Keratinocyte (primary cell): Measurements from ENCODE around the gene PTRH2. TPM values are rescaled to one million over a fixed set of nuclear protein-coding genes. Genes with fewer than 3 reads are reported as not detected.

Source experiments
- DNase-seq: peaks from one replicate; pipeline ENCODE4 v3.0.0-alpha.2; 2011; ENCODE audit warnings: low read depth, missing footprints, low spot score
- FAIRE-seq: peaks from 2 replicates; lab custom pipeline; 2011; peaks lifted over from hg19 to GRCh38; lab: Jason Lieb, UNC
- H2AFZ ChIP-seq: 2 replicates; pipeline ENCODE4 v1.6.0; 2012; ENCODE audit warnings: low read length, control low read depth, inconsistent platforms; ENCODE audit not compliant: control insufficient read depth
- H3K27ac ChIP-seq: 2 replicates; pipeline ENCODE4 v1.5.1; 2011; ENCODE audit warnings: low read length; ENCODE audit not compliant: control insufficient read depth, insufficient read depth
- H3K27me3 ChIP-seq: 3 replicates; pipeline ENCODE4 v1.6.0; 2011; ENCODE audit warnings: low read length; ENCODE audit not compliant: control insufficient read depth, insufficient read depth; ENCODE audit errors: extremely low read depth
- H3K36me3 ChIP-seq, 2 experiments: 2 replicates in 1 of 2; 3 replicates in 1 of 2; pipeline ENCODE4 v1.5.1; 2011; ENCODE audit warnings: low read length in 2 of 2, mild to moderate bottlenecking in 1 of 2; ENCODE audit not compliant: control insufficient read depth in 2 of 2, insufficient read depth in 2 of 2; ENCODE audit errors: extremely low read depth in 1 of 2
- H3K4me1 ChIP-seq: 3 replicates; pipeline ENCODE4 v1.5.1; 2011; ENCODE audit warnings: low read length; ENCODE audit not compliant: control insufficient read depth, insufficient read depth; ENCODE audit errors: extremely low read depth
- H3K4me2 ChIP-seq: 3 replicates; pipeline ENCODE4 v1.6.0; 2011; ENCODE audit warnings: low read depth, low read length; ENCODE audit not compliant: control insufficient read depth, insufficient read depth; ENCODE audit errors: extremely low read depth
- H3K4me3 ChIP-seq, 3 experiments: fragments of 200-600 bp in 1 of 3; sonication (generic) in 1 of 3; 2 replicates in 2 of 3; 3 replicates in 1 of 3; pipeline ENCODE4 v1.5.1; 2011 to 2016; ENCODE audit warnings: low read length in 3 of 3, mild to moderate bottlenecking in 3 of 3, control low read depth in 2 of 3, inconsistent platforms in 1 of 3, low read depth in 1 of 3, mixed read lengths in 1 of 3, mixed run types in 1 of 3, moderate library complexity in 1 of 3; ENCODE audit not compliant: control insufficient read depth in 2 of 3, insufficient read depth in 2 of 3; ENCODE audit errors: extremely low read depth in 1 of 3
- H3K79me2 ChIP-seq: 2 replicates; pipeline ENCODE4 v1.6.0; 2012; ENCODE audit warnings: low read length; ENCODE audit not compliant: control insufficient read depth, insufficient read depth
- H3K9ac ChIP-seq: 3 replicates; pipeline ENCODE4 v1.6.0; 2011; ENCODE audit warnings: low read length; ENCODE audit not compliant: control insufficient read depth, insufficient read depth; ENCODE audit errors: extremely low read depth
- H3K9me1 ChIP-seq: 3 replicates; pipeline ENCODE4 v1.6.0; 2011; ENCODE audit warnings: low read length; ENCODE audit not compliant: control insufficient read depth, insufficient read depth; ENCODE audit errors: extremely low read depth
- H3K9me3 ChIP-seq: 2 replicates; pipeline ENCODE4 v1.5.1; 2012; ENCODE audit warnings: low read depth, low read length; ENCODE audit not compliant: control insufficient read depth
- H4K20me1 ChIP-seq: 3 replicates; pipeline ENCODE4 v1.6.0; 2011; ENCODE audit warnings: low read length; ENCODE audit not compliant: control insufficient read depth, insufficient read depth; ENCODE audit errors: extremely low read depth
- EZH2 ChIP-seq: IDR thresholded peaks from one replicate; pipeline ENCODE4 v1.6.1; 2012; ENCODE audit warnings: inconsistent platforms, mild to moderate bottlenecking, low read length, moderate library complexity
- dilution Hi-C: fragments of 300-500 bp; cut with MboI; formaldehyde crosslinking; loops from one replicate; pipeline ENCODE4 v1.7.0; 2020; ENCODE audit warnings: low sequenced_read_pairs; ENCODE audit not compliant: extremely low pct_ligation_motif_present
- polyA plus RNA-seq, 5 experiments: library from polyadenylated mRNA; depleted of rRNA in 3 of 5; stranded (reverse) in 3 of 5; stranded (forward) in 1 of 5; unstranded in 1 of 5; fragments of >200 nt; gene quantifications; 1 replicate in 1 of 5; 2 replicates in 3 of 5; 3 replicates in 1 of 5; pipeline versions ENCODE4 v1.2.1 to v1.2.3, GENCODE V29; 2011 to 2012; ENCODE audit warnings: missing spikeins in 2 of 5, low read depth in 1 of 5, low replicate concordance in 1 of 5
- TF ChIP-seq, protein P1 (sequence below), 3 experiments: IDR thresholded peaks in 1 of 3; conservative IDR thresholded peaks in 1 of 3; optimal IDR thresholded peaks in 1 of 3; 2 replicates in 2 of 3; 3 replicates in 1 of 3; pipeline versions ENCODE3 to v1.5.1; 2011; ENCODE audit warnings: low read length in 3 of 3, mild to moderate bottlenecking in 3 of 3, moderate library complexity in 2 of 3, control low read depth in 1 of 3, inconsistent platforms in 1 of 3; ENCODE audit not compliant: insufficient read depth in 2 of 3; ENCODE audit errors: extremely low read depth in 1 of 3

Gene PTRH2
- polyA plus RNA-seq, 1 donor (not counting 4 experiments of a cell fraction or from before 2014, with no cell fraction given): 107 TPM

GRCh38 chr17:59754552-59754951, 47.3 kb upstream of the PTRH2 start:
- Histone ChIP-seq H3K4me3 (peak overlapping the region in 1 of 3 experiments; percentile 0), H3K4me1 (peaks cover 29% of the 10 kb centered on the region), H3K9me3 (no peaks in the 10 kb centered on the region), H3K4me2 (peak overlapping the region; percentile 68), H3K36me3 (peaks cover 2 to 4% of the 10 kb centered on the region in 2 experiments), H3K27me3 (no peaks in the 10 kb centered on the region), H4K20me1 (no peaks in the 10 kb centered on the region), H3K9me1 (no peaks in the 10 kb centered on the region), H2AFZ (no peak overlapping the region), H3K79me2 (peaks cover 2% of the 10 kb centered on the region), H3K27ac (peak overlapping the region; percentile 78), H3K9ac (peak overlapping the region; percentile 65)
- FAIRE-seq (peak; percentile 23), DNase-seq (peak; percentile 86)
- dilution Hi-C loops: no loop called here
- TF ChIP-seq, protein P1, sequence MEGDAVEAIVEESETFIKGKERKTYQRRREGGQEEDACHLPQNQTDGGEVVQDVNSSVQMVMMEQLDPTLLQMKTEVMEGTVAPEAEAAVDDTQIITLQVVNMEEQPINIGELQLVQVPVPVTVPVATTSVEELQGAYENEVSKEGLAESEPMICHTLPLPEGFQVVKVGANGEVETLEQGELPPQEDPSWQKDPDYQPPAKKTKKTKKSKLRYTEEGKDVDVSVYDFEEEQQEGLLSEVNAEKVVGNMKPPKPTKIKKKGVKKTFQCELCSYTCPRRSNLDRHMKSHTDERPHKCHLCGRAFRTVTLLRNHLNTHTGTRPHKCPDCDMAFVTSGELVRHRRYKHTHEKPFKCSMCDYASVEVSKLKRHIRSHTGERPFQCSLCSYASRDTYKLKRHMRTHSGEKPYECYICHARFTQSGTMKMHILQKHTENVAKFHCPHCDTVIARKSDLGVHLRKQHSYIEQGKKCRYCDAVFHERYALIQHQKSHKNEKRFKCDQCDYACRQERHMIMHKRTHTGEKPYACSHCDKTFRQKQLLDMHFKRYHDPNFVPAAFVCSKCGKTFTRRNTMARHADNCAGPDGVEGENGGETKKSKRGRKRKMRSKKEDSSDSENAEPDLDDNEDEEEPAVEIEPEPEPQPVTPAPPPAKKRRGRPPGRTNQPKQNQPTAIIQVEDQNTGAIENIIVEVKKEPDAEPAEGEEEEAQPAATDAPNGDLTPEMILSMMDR (optimal IDR thresholded peaks at IDR 0.05 in 1 of 3, IDR thresholded peaks at IDR 0.05 in 1 of 3, conservative IDR thresholded peaks at IDR 0.05 in 1 of 3; ENCODE audit: extremely low read depth in 1 of 3, insufficient read depth in 2 of 3, low read length in 3 of 3): no peak
- TF ChIP-seq EZH2: no peak

- H4K20me1 ChIP-seq: no peaks in the 10 kb centered on the region
- no peaks in the 10 kb centered on the region for H3K27me3 ChIP-seq
- peak overlapping the region; percentile 78 for H3K27ac ChIP-seq
- H3K9me1 ChIP-seq: no peaks in the 10 kb centered on the region
- peaks cover 29% of the 10 kb centered on the region for H3K4me1 ChIP-seq
- peaks cover 2 to 4% of the 10 kb centered on the region in 2 experiments for H3K36me3 ChIP-seq
- no peak for DNase-seq
- H2AFZ ChIP-seq: no peak overlapping the region
- H3K4me2 ChIP-seq: peak overlapping the region; percentile 68
- peaks cover under 1% of the 10 kb centered on the region for H3K79me2 ChIP-seq
- TF ChIP-seq, protein P1 (optimal IDR thresholded peaks at IDR 0.05 in 1 of 3, IDR thresholded peaks at IDR 0.05 in 1 of 3, conservative IDR thresholded peaks at IDR 0.05 in 1 of 3; ENCODE audit: extremely low read depth in 1 of 3, insufficient read depth in 2 of 3, low read length in 3 of 3): peak in 2 of 3 experiments; percentile 44 to 62
- TF ChIP-seq EZH2: no peak
- peak overlapping the region in 2 of 3 experiments; percentile 0 to 27 for H3K4me3 ChIP-seq
- no peak for FAIRE-seq
- dilution Hi-C loops: no loop called here
- H3K9me3 ChIP-seq: no peaks in the 10 kb centered on the region
- peak overlapping the region; percentile 65 for H3K9ac ChIP-seq
Measured at GRCh38 chr17:59753522-59754467, 46.6 kb upstream of the PTRH2 start.
